Cerebellar cortex (tissue), 1 donor: ENCODE data around the gene KIF22.

Experiments
- DNase-seq: peaks from one replicate; pipeline ENCODE4 v3.0.0-alpha.2; 2015; ENCODE audit warnings: low spot score

KIF22 gene

GRCh38 chr16:29804020-29804419, 13.5 kb downstream of the KIF22 start:
- no peak for DNase-seq

GRCh38 chr16:29804455-29805231, 14.1 kb downstream of the KIF22 start:
- peak; percentile 72 for DNase-seq

- peak; percentile 96 for DNase-seq
Observed at GRCh38 chr16:29805232-29806098, 14.9 kb downstream of the KIF22 start.

GRCh38 chr16:29806099-29806579, 15.6 kb downstream of the KIF22 start, which contains the start of gene MAZ:
TSS of gene MAZ (plus strand) at chr16:29806529. CDS start at chr16:29806702, 173 bp downstream.
- DNase-seq = no peak

GRCh38 chr16:29806641-29807425, 16.3 kb downstream of the KIF22 start:
- DNase-seq = peak; percentile 70

GRCh38 chr16:29807426-29808218, 17.1 kb downstream of the KIF22 start:
- DNase-seq = peak; percentile 91

- no peak for DNase-seq
Observed at GRCh38 chr16:29808219-29808900, 17.8 kb downstream of the KIF22 start.

GRCh38 chr16:29809031-29809747, 18.6 kb downstream of the KIF22 start:
- DNase-seq = peak; percentile 21

GRCh38 chr16:29809850-29810698, 19.5 kb downstream of the KIF22 start:
- peak; percentile 78 for DNase-seq

- no peak for DNase-seq
Observed at GRCh38 chr16:29810699-29811169, 20.2 kb downstream of the KIF22 start.

GRCh38 chr16:29811170-29811895, 20.8 kb downstream of the KIF22 start:
- peak; percentile 99 for DNase-seq

GRCh38 chr16:29811896-29812665, 21.5 kb downstream of the KIF22 start, which contains the start of gene PRRT2:
TSS of gene PRRT2 (plus strand) at chr16:29812193. CDS start at chr16:29813055, 862 bp downstream.
- peak; percentile 87 for DNase-seq

GRCh38 chr16:29812754-29813643, 22.4 kb downstream of the KIF22 start:
- DNase-seq = peak; percentile 48

- no peak for DNase-seq
Observed at GRCh38 chr16:29813644-29814562, 23.4 kb downstream of the KIF22 start.

GRCh38 chr16:29814592-29814991, 24.0 kb downstream of the KIF22 start:
- peak; percentile 52 for DNase-seq
